ENCODE measurements around the gene INPP5A. TPM values are rescaled to one million over a fixed set of nuclear protein-coding genes. Genes with fewer than 3 reads are reported as not detected.

INPP5A gene
- total RNA-seq, 1 experiment from 2014 or later, result 12.3 TPM

- ChIA-PET RAD21 (ENCODE audit: low non-redundant PET in 1 of 2, low total read pairs in 2 of 2, uncharacterized antibody in 2 of 2, unreplicated experiment in 2 of 2) (no interaction called here), POLR2A (no interaction called here), CTCF (no interaction called here)
- H4K20me1 ChIP-seq (ENCODE audit: insufficient read depth), result no peaks in the 10 kb centered on the region
- intact Hi-C loops (cut with micrococcal nuclease), result no loop called here
- no peak for ATAC-seq
- H2AFZ ChIP-seq (ENCODE audit: low read depth, low read length, poor library complexity, severe bottlenecking), result no peak overlapping the region
- no peaks in the 10 kb centered on the region for H3K27me3 ChIP-seq (ENCODE audit: insufficient read depth, low read length)
- H3K9ac ChIP-seq (ENCODE audit: low read length), result no peak overlapping the region
- H3K9me2 ChIP-seq (ENCODE audit: insufficient read depth), result no peaks in the 10 kb centered on the region
- no peaks in the 10 kb centered on the region for H3K4me1 ChIP-seq (ENCODE audit: control insufficient read depth in 1 of 2, insufficient read depth in 2 of 2, low read length in 2 of 2)
- H3K4me2 ChIP-seq (ENCODE audit: low read length), result no peak overlapping the region
- no peaks in the 10 kb centered on the region for H3K36me3 ChIP-seq (ENCODE audit: control insufficient read depth in 1 of 2, insufficient read depth in 2 of 2, low read length in 2 of 2)
- no peaks in the 10 kb centered on the region for H3K79me2 ChIP-seq (ENCODE audit: insufficient read depth, low read length)
- no peaks in the 10 kb centered on the region for H3K9me3 ChIP-seq (ENCODE audit: control insufficient read depth in 1 of 2, insufficient read depth in 1 of 2, low read depth in 1 of 2, low read length in 2 of 2)
- DNase-seq (ENCODE audit: low read depth, low spot score), result no peak
- no peak for TF ChIP-seq EZH2 (IDR thresholded peaks at IDR 0.05)
- no peak for TF ChIP-seq ZFX (IDR thresholded peaks at IDR 0.05)
- no peak for TF ChIP-seq FOSL1 (IDR thresholded peaks at IDR 0.05; ENCODE audit: low read depth)
- TF ChIP-seq CEBPB (IDR thresholded peaks at IDR 0.05; ENCODE audit: low read depth), result no peak
- no peak for TF ChIP-seq ZNF274 (IDR thresholded peaks at IDR 0.05; ENCODE audit: low read depth, low read length)
- TF ChIP-seq SRF (IDR thresholded peaks at IDR 0.05; ENCODE audit: low read depth), result no peak
- BruUV-seq (replicated peaks), result no TSS peak
- H3K4me3 ChIP-seq (replicated peaks in 1 of 2; ENCODE audit: low read depth in 1 of 2, low read length in 2 of 2), result no peak overlapping the region
- no peak overlapping the region for H3K27ac ChIP-seq (ENCODE audit: low read depth, low read length)
These were observed 279.1 kb downstream of the INPP5A start for GRCh38 chr10:132816718-132817117.

- Histone ChIP-seq H3K36me3 (ENCODE audit: control insufficient read depth in 1 of 2, insufficient read depth in 2 of 2, low read length in 2 of 2) (no peaks in the 10 kb centered on the region), H4K20me1 (ENCODE audit: insufficient read depth) (no peaks in the 10 kb centered on the region), H3K79me2 (ENCODE audit: insufficient read depth, low read length) (no peaks in the 10 kb centered on the region), H2AFZ (ENCODE audit: low read depth, low read length, poor library complexity, severe bottlenecking) (no peak overlapping the region), H3K4me3 (replicated peaks in 1 of 2; ENCODE audit: low read depth in 1 of 2, low read length in 2 of 2) (no peak overlapping the region), H3K4me2 (ENCODE audit: low read length) (no peak overlapping the region), H3K9ac (ENCODE audit: low read length) (no peak overlapping the region), H3K9me2 (ENCODE audit: insufficient read depth) (no peaks in the 10 kb centered on the region), H3K27ac (ENCODE audit: low read depth, low read length) (no peak overlapping the region), H3K4me1 (ENCODE audit: control insufficient read depth in 1 of 2, insufficient read depth in 2 of 2, low read length in 2 of 2) (no peaks in the 10 kb centered on the region), H3K27me3 (ENCODE audit: insufficient read depth, low read length) (no peaks in the 10 kb centered on the region), H3K9me3 (ENCODE audit: control insufficient read depth in 1 of 2, insufficient read depth in 1 of 2, low read depth in 1 of 2, low read length in 2 of 2) (no peaks in the 10 kb centered on the region)
- intact Hi-C loops (cut with micrococcal nuclease), result no loop called here
- no peak for TF ChIP-seq REST (IDR thresholded peaks at IDR 0.05; ENCODE audit: low read depth)
- TF ChIP-seq SRF (IDR thresholded peaks at IDR 0.05; ENCODE audit: low read depth), result no peak
- TF ChIP-seq EZH2phosphoT487 (IDR thresholded peaks at IDR 0.05; ENCODE audit: borderline replicate concordance), result no peak
- DNase-seq (ENCODE audit: low read depth, low spot score), result no peak
- CTCF ChIA-PET, result no interaction called here
- POLR2A ChIA-PET, result no interaction called here
- no peak for ATAC-seq
- BruUV-seq (replicated peaks), result no TSS peak
- RAD21 ChIA-PET (ENCODE audit: low non-redundant PET in 1 of 2, low total read pairs in 2 of 2, uncharacterized antibody in 2 of 2, unreplicated experiment in 2 of 2), result no interaction called here
These were observed 280.2 kb downstream of the INPP5A start for GRCh38 chr10:132817701-132818211.
